HL-60 (cell line): ENCODE measurements around the gene HUNK.

Experiments used
- POLR2AphosphoS5 ChIP-seq: IDR thresholded peaks from 2 replicates; pipeline ENCODE4 v1.6.1; 2012; ENCODE audit warnings: low read depth
- TF ChIP-seq, protein P1 (sequence below): IDR thresholded peaks from one replicate; pipeline ENCODE4 v1.5.1; 2011; ENCODE audit warnings: low read length, control low read depth, inconsistent platforms; ENCODE audit not compliant: insufficient read depth

- TF ChIP-seq, protein P1, sequence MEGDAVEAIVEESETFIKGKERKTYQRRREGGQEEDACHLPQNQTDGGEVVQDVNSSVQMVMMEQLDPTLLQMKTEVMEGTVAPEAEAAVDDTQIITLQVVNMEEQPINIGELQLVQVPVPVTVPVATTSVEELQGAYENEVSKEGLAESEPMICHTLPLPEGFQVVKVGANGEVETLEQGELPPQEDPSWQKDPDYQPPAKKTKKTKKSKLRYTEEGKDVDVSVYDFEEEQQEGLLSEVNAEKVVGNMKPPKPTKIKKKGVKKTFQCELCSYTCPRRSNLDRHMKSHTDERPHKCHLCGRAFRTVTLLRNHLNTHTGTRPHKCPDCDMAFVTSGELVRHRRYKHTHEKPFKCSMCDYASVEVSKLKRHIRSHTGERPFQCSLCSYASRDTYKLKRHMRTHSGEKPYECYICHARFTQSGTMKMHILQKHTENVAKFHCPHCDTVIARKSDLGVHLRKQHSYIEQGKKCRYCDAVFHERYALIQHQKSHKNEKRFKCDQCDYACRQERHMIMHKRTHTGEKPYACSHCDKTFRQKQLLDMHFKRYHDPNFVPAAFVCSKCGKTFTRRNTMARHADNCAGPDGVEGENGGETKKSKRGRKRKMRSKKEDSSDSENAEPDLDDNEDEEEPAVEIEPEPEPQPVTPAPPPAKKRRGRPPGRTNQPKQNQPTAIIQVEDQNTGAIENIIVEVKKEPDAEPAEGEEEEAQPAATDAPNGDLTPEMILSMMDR: no peak
- TF ChIP-seq POLR2AphosphoS5: no peak
These were observed 2.0 kb downstream of the HUNK start for GRCh38 chr21:31874812-31875212.
